Activated CD8-positive, alpha-beta memory T cell treated with anti-CD3 and anti-CD28 coated beads for 1 hour (primary cell): ENCODE data around the gene OSGIN1.

Experiments used
- DNase-seq, 2 donors: peaks; one replicate each; pipeline ENCODE4 v3.0.0-alpha.2; 2020; ENCODE audit warnings: low read depth in 1 of 2; ENCODE audit errors: extremely low read depth in 1 of 2

The OSGIN1 gene

GRCh38 chr16:83969771-83970429, 16.9 kb downstream of the OSGIN1 start:
- no peak for DNase-seq

- DNase-seq: no peak
These were observed 17.4 kb downstream of the OSGIN1 start for GRCh38 chr16:83970430-83970815.

- DNase-seq: no peak
These were observed 18.4 kb downstream of the OSGIN1 start for GRCh38 chr16:83971165-83972130.

- DNase-seq: no peak
These were observed 19.4 kb downstream of the OSGIN1 start for GRCh38 chr16:83972256-83973008.

DNA sequence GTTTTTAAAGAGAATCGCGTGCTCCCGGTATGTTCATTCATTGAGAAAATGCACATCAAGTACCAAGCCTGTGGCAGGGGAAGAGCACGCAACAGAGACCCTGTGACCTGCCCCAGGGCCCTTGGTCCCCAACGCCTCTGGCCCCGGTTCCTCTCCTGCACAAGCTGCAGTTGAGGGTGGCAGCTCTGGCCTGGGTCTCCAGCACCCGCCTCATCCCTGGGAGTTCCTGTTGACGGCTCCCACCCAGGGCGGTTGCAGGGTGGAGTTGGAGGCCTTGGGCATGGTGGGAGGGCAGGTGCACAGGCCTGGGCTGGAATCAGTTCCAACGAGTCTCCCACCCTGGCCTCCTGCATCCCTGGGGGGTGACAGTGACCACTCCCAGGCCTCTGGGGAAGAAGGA, 20.0 kb downstream of the OSGIN1 start:
- no peak for DNase-seq

DNA sequence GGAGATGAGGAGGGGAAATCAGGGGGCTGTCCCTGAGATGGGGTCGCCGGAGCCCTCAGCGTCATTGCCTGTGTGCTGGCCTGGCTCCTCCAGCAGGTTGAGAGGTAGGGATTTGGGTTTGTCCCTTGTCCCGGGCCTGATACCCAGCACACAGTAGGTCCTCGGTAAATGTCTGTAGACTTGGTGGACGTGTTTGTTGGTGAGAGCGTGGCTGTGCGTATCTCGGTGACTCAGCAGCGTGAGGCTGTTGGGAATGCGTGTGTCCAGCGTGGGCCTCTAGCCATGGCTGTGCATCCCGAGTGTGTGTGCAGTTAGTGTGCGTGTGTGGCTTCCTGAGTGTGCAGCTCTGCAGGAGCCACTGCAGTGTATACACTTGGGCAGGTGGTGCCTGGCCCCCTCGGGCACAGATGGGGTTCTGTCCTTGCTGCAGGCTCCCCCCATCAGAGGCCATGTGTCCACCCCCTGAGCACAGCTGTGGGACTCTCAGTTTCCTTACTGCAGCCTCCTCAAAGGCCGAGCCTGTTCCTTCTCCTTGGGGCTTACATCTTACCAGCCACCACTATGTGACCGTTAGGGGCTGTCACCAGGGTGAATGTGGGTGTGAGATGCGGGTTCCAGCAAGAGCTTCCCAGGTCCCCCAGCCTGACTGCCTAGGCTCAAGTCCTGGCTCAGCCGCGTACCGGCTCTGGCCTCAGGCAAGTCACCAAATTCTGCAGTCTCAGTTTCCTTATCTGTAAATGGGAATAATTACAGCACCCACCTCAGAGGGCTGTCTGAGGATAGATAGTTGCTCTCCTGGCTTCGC, 20.7 kb downstream of the OSGIN1 start:
- no peak for DNase-seq

GRCh38 chr16:83974475-83974874, 21.4 kb downstream of the OSGIN1 start:
- no peak for DNase-seq

GRCh38 chr16:83975590-83976260, 22.7 kb downstream of the OSGIN1 start:
- no peak for DNase-seq

DNA sequence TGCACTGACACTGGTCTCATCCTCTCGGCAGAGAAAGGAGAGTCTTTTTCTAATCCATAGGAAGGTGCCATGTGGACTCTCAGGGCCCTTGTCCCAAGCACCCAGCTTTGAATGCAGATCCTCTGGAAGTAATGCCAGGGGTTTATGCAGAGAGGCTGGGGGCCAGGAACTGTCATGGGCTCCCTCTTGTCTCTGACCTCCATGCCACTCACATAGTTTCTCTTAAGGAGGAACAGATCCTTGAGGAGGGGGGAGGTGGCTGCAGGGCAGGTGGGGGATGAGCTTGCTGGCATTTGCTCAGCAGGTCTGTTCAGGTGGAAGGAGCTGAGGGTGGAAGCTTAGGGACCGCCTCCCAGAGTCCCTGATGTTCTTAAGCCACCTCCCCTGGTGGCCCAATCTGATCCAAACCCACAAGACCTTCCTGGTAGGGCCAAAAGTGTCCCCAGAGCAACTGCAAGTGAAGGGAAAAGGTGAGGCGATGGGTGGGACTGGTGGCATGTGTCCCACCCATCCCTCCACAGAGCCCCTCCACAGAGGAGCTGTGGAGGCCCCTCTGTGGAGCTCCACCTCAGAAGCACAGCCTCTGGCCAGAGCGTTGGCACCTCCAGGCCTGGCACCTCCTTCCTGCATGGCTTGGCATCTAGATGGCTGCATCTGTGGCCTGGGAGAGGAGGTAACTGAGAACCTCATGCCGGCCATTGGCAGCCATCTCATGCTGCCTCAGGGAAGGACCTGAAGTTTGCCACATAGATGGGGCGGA, 24.2 kb downstream of the OSGIN1 start:
- DNase-seq: no peak

- DNase-seq: no peak
These were observed 25.4 kb downstream of the OSGIN1 start for GRCh38 chr16:83978401-83978904.

- no peak for DNase-seq
These were observed 26.4 kb downstream of the OSGIN1 start for GRCh38 chr16:83979441-83979840.

DNA sequence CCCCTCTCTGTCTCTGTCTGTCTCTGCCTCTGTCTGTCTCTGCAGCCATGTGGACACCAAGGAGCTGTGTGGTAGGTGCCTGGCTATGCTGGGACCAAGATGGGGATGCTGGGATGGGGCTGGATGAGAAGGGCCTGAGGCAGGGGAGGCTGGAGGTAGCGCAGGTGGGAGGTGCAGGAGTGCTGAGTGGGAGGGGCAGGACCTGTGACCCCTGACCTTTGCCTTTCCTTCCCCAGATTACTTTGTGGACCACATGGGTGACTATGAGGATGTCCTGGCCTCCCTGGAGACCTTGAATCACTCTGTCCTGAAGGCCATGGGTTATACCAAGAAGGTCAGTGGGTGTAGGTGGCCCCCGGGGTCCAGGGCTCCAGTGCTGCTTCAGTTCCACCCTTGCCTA, 27.8 kb downstream of the OSGIN1 start:
- no peak for DNase-seq

DNA sequence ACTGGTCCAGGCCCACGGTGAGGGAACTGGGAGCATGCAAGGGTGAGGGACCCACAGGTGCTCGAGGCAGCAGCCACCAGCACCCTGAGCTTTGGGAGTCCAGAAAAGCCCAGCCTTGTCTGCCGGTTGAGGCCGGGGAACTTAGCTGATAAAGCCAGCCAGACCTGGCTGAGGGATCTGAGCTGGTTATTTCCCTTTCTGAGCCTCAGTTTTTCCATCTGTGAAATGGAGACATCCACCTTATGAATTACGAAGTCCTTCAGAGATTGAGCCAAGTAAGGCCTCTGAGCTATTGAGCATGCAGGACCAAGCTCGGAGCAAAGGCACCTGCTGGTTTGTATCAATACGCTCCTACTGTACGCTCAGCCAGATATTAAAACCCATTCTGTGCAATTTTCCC, 28.8 kb downstream of the OSGIN1 start:
- no peak for DNase-seq

DNA sequence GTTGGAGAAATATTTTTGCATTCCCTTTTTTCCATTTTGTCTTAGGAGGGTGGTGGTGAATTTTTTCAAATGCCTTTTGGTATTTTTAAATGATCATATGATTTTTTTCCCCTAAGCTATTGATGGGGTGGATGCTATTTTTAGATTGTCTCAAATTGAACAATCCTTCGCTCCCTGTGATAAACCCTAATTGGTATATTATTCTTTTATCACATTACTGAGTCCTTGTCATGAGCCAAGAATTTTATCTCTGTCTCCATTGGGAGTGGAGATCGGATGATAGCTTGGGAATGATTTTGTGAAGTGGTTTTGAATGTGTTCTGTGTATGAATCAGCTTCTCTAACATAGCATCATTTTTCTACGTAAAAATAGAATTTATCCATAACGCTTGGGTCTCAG, 30.5 kb downstream of the OSGIN1 start:
- DNase-seq: no peak

DNA sequence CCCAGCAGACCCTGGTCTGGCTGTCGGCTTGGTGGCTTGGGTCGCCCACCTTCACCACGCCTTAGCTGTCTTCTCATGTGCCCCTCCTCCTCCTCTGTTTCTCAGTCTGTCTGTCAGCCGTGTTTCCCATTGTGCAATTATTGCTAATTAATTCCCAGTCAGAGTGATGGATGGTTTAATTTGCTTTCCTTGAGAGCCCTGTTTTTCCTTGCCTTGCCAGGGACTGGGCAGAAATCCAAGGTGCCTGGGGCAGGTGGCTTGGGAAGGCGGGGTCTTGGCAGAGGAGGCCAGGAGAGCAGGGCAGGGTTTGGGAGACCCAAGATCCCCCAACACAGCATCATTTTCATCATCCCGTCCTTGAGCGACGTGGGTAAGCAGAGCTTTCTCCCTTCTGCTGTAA, 36.3 kb downstream of the OSGIN1 start:
- no peak for DNase-seq

GRCh38 chr16:83990492-83990891, 37.5 kb downstream of the OSGIN1 start:
- DNase-seq: no peak

- DNase-seq: no peak
These were observed 39.6 kb downstream of the OSGIN1 start for GRCh38 chr16:83992624-83993023.

DNA sequence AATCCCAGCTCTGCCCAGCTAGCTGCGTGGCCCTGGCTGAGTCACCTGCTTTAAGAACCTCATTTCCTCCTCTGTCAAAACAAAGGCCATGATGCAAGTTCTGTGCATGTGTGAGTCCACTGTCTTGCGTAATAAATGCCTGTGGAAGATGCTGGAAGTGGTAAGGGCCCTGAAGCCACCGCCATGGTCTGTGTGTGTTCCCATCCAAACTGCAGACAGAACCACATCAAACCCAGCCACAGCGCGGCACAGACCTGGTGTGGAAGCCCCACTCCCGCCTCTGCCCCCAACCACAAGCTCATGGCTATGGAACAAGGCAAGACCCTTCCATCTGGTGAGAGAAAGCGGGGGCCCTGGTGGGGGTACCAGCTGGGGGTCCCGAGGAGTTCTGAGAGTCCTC, 41.0 kb downstream of the OSGIN1 start:
- no peak for DNase-seq

GRCh38 chr16:83994703-83995102, 41.7 kb downstream of the OSGIN1 start:
- no peak for DNase-seq
